Measurements from ENCODE around the gene PSMD1. TPM values are rescaled to one million over a fixed set of nuclear protein-coding genes. Genes with fewer than 3 reads are reported as not detected.

Gene PSMD1
- polyA plus RNA-seq, 2 donors, result 18.0 to 38.6 TPM

DNA sequence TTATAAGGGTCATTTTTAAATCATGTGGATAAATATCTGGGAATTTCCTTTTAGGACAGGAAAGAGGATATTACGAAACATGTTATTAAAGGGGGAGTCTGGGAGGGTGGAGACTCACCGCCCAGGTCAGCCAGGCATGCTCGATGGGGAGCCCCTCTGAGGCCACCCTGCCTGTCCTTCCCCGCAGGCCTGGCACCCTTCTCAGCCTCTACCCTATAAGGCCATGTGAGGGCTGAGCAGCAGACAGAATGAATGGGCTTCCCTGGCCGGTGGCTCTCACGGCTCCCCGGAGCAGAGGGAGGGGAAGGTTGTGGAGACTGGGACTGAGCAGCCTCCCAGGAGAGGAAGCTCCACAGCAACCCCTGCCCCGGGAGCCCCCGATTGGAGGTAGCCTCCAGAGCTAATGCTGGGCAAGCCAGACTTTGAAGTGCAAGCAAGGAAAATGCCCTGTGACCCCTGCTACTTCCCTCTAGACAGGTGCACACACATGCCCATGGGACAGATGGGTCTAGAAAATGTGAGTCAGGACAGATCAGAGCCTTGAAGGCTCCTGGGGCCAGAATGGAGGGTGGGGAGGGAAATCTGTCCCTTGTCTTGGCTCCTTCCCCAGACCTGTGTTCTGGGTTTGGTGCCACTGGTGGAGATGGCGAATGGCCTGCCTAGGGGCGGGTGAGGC, 128.5 kb downstream of the PSMD1 start:
- no peaks in the 10 kb centered on the region for H3K9me3 ChIP-seq (ENCODE audit: control insufficient read depth in 2 of 2, insufficient read depth in 1 of 2, low read depth in 1 of 2, low read length in 1 of 2)
- 71 to 76% methylated on average over 11 of the region's 11 CpGs for WGBS, 2 donors
- H3K4me1 ChIP-seq (ENCODE audit: control insufficient read depth in 2 of 2, insufficient read depth in 2 of 2, low read length in 1 of 2), result no peaks in the 10 kb centered on the region
- no peaks in the 10 kb centered on the region for H3K36me3 ChIP-seq (ENCODE audit: control insufficient read depth in 2 of 2, insufficient read depth in 2 of 2, low read length in 1 of 2)
- H3K27me3 ChIP-seq (ENCODE audit: control insufficient read depth in 1 of 2, insufficient read depth in 2 of 2, low read length in 2 of 2), result no peaks in the 10 kb centered on the region
- no peak overlapping the region for H3K27ac ChIP-seq (ENCODE audit: low read depth in 2 of 2, low read length in 1 of 2)
- no peak overlapping the region for H3K4me3 ChIP-seq (ENCODE audit: low read depth in 1 of 2, low read length in 2 of 2)

DNA sequence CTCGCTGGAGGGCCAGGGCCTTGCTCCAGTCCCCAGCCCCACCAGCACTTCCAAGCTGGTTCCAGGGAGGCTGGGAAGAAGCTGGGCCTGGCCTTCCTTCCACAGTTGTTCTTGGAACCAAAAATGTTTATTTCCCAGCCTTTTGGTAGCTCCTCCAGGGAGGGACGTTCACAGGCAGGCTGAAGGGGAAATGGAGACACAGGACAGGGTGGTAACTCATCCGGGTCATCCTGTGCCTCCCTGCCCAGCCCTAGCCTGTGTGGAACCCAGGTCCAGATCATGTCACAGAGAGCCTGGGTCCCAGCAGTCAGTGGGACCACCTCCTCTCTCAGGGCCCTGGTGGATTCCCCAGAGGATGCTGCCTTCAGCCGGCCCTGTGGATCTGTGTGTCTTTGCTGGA, 129.2 kb downstream of the PSMD1 start:
- H3K4me3 ChIP-seq (ENCODE audit: low read depth in 1 of 2, low read length in 2 of 2), result no peak overlapping the region
- peaks cover 0 to 4% of the 10 kb centered on the region in 2 donors for H3K4me1 ChIP-seq (ENCODE audit: control insufficient read depth in 2 of 2, insufficient read depth in 2 of 2, low read length in 1 of 2)
- 59 to 66% methylated on average over 4 of the region's 4 CpGs for WGBS, 2 donors
- H3K9me3 ChIP-seq (ENCODE audit: control insufficient read depth in 2 of 2, insufficient read depth in 1 of 2, low read depth in 1 of 2, low read length in 1 of 2), result no peaks in the 10 kb centered on the region
- H3K27me3 ChIP-seq (ENCODE audit: control insufficient read depth in 1 of 2, insufficient read depth in 2 of 2, low read length in 2 of 2), result no peaks in the 10 kb centered on the region
- H3K27ac ChIP-seq (ENCODE audit: low read depth in 2 of 2, low read length in 1 of 2), result no peak overlapping the region
- no peaks in the 10 kb centered on the region for H3K36me3 ChIP-seq (ENCODE audit: control insufficient read depth in 2 of 2, insufficient read depth in 2 of 2, low read length in 1 of 2)

DNA sequence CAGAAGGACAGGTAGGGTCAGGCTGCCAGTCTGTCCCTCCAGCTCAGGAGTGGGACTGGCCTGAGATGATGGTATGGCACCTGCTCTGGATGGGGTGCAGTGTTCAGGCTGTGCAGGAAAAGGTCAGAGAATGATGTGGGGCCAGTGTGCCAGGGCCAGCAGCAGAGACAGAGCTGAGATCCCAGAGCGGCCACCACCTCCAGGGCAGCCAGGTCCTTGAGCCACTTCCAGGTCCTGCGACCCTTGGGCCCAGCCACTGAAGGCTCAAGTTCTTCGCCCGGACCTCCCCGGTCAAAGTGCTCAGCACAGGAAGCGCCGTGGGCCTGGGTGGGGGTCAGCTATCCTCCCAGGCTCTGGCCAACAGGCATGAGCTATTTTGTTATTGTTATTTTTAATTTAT, 129.7 kb downstream of the PSMD1 start:
- H3K27ac ChIP-seq (ENCODE audit: low read depth in 2 of 2, low read length in 1 of 2), result no peak overlapping the region

DNA sequence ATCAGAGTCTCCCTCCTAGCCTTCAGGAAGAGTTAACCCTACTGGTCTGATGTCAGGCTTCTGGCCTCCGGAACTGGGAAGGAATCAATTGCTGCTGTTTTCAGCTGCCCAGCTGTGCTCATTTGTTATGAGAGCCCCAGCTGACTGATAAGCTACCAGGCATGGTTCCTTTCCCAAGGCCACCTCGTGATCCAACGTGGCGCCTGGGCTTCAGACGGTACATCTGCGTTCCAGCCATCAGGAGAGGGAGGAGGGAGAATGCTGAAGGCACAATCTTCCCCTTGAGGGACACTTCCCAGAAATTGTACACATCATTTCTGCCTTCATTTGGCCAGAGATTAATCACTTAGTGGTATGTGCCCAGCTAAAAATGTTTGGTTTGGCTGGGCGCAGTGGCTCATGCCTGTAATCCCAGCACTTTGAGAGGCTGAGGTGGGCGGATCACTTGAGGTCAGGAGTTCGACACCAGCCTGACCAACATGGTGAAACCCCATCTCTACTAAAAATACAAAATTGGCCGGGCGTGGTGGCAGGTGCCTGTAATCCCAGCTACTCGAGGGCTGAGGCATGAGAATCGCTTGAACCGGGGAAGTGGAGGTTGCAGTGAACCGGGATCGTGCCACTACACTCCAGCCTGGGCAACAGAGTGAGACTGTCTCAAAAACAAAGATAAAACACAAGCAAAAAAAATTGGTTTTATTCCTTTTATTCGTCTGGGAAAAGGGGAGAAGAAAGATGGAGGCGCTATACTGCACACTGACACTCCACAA, 131.3 kb downstream of the PSMD1 start:
- H3K36me3 ChIP-seq (ENCODE audit: control insufficient read depth in 2 of 2, insufficient read depth in 2 of 2, low read length in 1 of 2), result no peaks in the 10 kb centered on the region
- H3K27me3 ChIP-seq (ENCODE audit: control insufficient read depth in 1 of 2, insufficient read depth in 2 of 2, low read length in 2 of 2), result no peaks in the 10 kb centered on the region
- 58 to 61% methylated on average over 18 of the region's 18 CpGs for WGBS, 2 donors

More for the DNA sequence above, 129.7 kb downstream of the PSMD1 start:
- Histone ChIP-seq H3K4me1 (ENCODE audit: control insufficient read depth in 2 of 2, insufficient read depth in 2 of 2, low read length in 1 of 2) (peaks cover 0 to 4% of the 10 kb centered on the region in 2 donors), H3K4me3 (ENCODE audit: low read depth in 1 of 2, low read length in 2 of 2) (no peak overlapping the region), H3K36me3 (ENCODE audit: control insufficient read depth in 2 of 2, insufficient read depth in 2 of 2, low read length in 1 of 2) (no peaks in the 10 kb centered on the region), H3K27me3 (ENCODE audit: control insufficient read depth in 1 of 2, insufficient read depth in 2 of 2, low read length in 2 of 2) (no peaks in the 10 kb centered on the region), H3K9me3 (ENCODE audit: control insufficient read depth in 2 of 2, insufficient read depth in 1 of 2, low read depth in 1 of 2, low read length in 1 of 2) (no peaks in the 10 kb centered on the region)
- WGBS, 2 donors, result 87 to 90% methylated on average over 7 of the region's 7 CpGs

DNA sequence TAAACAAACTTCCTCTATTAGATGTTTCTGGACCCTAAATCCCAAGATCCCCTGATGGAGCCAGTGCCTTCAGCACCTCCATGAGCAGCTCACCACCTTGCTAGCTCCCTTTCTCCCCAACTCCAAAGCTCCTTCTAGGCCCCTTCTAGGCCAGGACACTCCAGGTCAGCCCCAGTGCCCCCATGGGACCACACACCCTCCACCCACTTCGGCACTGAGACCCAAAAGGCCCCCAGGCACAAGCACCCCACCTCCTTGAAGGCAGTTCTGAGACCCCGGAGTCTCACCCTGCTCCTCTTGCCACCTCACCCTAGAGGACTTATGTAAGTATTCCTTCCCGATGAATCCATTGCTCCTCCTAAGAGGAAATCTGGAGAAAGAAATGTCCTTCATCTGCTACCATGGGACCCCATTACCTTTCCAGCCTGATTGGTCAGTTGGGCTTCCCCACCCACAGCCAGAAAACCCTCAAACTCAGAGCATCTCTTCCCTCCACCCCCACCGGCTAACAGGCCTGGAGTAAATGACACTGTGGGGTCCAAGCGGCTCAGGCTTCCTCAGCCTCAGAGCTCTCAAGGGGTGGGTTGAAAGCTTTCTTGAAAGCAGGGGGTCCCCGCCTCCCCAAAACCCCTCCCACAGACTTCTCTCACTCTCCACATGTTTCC, 132.0 kb downstream of the PSMD1 start:
- no peaks in the 10 kb centered on the region for H3K27me3 ChIP-seq (ENCODE audit: control insufficient read depth in 1 of 2, insufficient read depth in 2 of 2, low read length in 2 of 2)
- H3K9me3 ChIP-seq (ENCODE audit: control insufficient read depth in 2 of 2, insufficient read depth in 1 of 2, low read depth in 1 of 2, low read length in 1 of 2), result no peaks in the 10 kb centered on the region
- H3K27ac ChIP-seq (ENCODE audit: low read depth in 2 of 2, low read length in 1 of 2), result no peak overlapping the region
- WGBS, 2 donors, result 88 to 90% methylated on average over 6 of the region's 6 CpGs
- H3K36me3 ChIP-seq (ENCODE audit: control insufficient read depth in 2 of 2, insufficient read depth in 2 of 2, low read length in 1 of 2), result no peaks in the 10 kb centered on the region
- H3K4me1 ChIP-seq (ENCODE audit: control insufficient read depth in 2 of 2, insufficient read depth in 2 of 2, low read length in 1 of 2), result peaks cover 0 to 4% of the 10 kb centered on the region in 2 donors
- H3K4me3 ChIP-seq (ENCODE audit: low read depth in 1 of 2, low read length in 2 of 2), result no peak overlapping the region

More for the DNA sequence above, 131.3 kb downstream of the PSMD1 start:
- no peak overlapping the region for H3K4me3 ChIP-seq (ENCODE audit: low read depth in 1 of 2, low read length in 2 of 2)
- no peak overlapping the region for H3K27ac ChIP-seq (ENCODE audit: low read depth in 2 of 2, low read length in 1 of 2)
- H3K9me3 ChIP-seq (ENCODE audit: control insufficient read depth in 2 of 2, insufficient read depth in 1 of 2, low read depth in 1 of 2, low read length in 1 of 2), result no peaks in the 10 kb centered on the region
- peaks cover 0 to 4% of the 10 kb centered on the region in 2 donors for H3K4me1 ChIP-seq (ENCODE audit: control insufficient read depth in 2 of 2, insufficient read depth in 2 of 2, low read length in 1 of 2)

DNA sequence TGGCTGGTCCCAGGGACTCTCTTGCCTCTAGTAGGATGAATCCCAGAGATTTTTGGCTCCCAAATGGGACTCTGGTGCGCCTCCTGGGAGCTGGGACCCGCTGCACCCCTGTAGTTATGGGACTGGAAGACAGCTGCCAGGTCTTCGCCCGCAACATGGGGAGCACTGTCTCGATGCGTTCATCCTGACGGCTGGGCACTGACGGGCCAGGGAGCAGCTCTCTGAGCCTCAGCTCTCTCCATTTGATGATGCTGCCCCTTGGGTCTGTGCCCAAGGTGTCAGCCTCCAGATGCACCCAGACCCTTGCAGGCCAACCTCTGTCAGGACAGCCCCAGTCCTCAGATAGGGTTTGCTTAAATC, 132.5 kb downstream of the PSMD1 start:
- no peaks in the 10 kb centered on the region for H3K36me3 ChIP-seq (ENCODE audit: control insufficient read depth in 2 of 2, insufficient read depth in 2 of 2, low read length in 1 of 2)
- H3K27ac ChIP-seq (ENCODE audit: low read depth in 2 of 2, low read length in 1 of 2), result no peak overlapping the region
- H3K4me1 ChIP-seq (ENCODE audit: control insufficient read depth in 2 of 2, insufficient read depth in 2 of 2, low read length in 1 of 2), result peaks cover 0 to 4% of the 10 kb centered on the region in 2 donors
- no peaks in the 10 kb centered on the region for H3K27me3 ChIP-seq (ENCODE audit: control insufficient read depth in 1 of 2, insufficient read depth in 2 of 2, low read length in 2 of 2)
- WGBS, 2 donors, result 91 to 93% methylated on average over 8 of the region's 8 CpGs
- H3K4me3 ChIP-seq (ENCODE audit: low read depth in 1 of 2, low read length in 2 of 2), result no peak overlapping the region
- no peaks in the 10 kb centered on the region for H3K9me3 ChIP-seq (ENCODE audit: control insufficient read depth in 2 of 2, insufficient read depth in 1 of 2, low read depth in 1 of 2, low read length in 1 of 2)

DNA sequence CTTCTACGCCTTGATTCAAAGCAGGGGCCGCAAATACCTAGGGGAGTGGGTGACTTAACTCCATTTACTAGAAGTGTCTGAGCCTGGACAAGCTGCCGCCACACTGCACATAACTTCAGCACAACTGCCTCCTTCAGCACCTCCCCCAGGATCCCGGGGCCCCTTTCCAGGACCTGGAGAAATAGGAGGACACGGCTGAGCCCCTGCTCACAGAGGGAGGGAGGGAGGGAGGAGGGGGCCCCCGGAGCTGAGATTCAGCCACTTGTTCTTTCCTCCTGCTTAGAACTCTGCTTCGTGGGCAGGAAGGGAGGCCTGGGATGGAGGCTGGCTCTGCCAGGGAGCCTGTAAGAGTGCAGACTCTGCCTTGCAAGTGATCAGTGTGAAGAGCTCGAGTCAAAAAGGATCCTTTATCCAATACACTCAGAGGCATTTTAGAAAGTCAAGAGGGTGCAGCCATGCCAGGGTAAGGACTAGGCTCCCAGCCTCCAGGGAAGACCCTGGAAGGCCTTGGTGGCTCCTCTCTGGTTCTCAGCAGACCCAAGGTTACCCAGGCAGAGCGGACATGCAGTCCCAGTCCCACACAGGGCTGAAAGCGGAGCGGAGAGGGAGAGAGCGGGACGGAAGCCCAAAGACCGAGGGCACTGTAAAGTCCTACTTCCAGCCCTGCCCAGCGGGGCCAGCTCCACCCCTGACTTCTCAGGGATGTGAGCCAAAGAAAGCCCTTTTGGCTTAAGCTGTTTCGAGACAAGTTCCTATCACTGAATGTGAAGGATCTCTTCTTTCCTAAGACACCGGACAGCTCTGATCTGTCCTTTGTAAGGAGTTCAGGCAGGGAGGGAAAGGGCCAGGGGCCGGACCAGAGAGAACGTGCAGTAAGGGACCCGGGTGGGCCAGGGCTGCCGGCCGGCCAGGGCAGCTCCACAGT, 133.2 kb downstream of the PSMD1 start:
- H3K4me1 ChIP-seq (ENCODE audit: control insufficient read depth in 2 of 2, insufficient read depth in 2 of 2, low read length in 1 of 2), result peaks cover 0 to 4% of the 10 kb centered on the region in 2 donors
- peak overlapping the region in 1 of 2 donors; percentile 15 for H3K4me3 ChIP-seq (ENCODE audit: low read depth in 1 of 2, low read length in 2 of 2)
- H3K27ac ChIP-seq (ENCODE audit: low read depth in 2 of 2, low read length in 1 of 2), result peak overlapping the region; percentile 68 to 84
- 57 to 60% methylated on average over 21 to 22 of the region's 22 CpGs for WGBS, 2 donors
- no peaks in the 10 kb centered on the region for H3K9me3 ChIP-seq (ENCODE audit: control insufficient read depth in 2 of 2, insufficient read depth in 1 of 2, low read depth in 1 of 2, low read length in 1 of 2)
- H3K27me3 ChIP-seq (ENCODE audit: control insufficient read depth in 1 of 2, insufficient read depth in 2 of 2, low read length in 2 of 2), result no peaks in the 10 kb centered on the region
- H3K36me3 ChIP-seq (ENCODE audit: control insufficient read depth in 2 of 2, insufficient read depth in 2 of 2, low read length in 1 of 2), result no peaks in the 10 kb centered on the region

DNA sequence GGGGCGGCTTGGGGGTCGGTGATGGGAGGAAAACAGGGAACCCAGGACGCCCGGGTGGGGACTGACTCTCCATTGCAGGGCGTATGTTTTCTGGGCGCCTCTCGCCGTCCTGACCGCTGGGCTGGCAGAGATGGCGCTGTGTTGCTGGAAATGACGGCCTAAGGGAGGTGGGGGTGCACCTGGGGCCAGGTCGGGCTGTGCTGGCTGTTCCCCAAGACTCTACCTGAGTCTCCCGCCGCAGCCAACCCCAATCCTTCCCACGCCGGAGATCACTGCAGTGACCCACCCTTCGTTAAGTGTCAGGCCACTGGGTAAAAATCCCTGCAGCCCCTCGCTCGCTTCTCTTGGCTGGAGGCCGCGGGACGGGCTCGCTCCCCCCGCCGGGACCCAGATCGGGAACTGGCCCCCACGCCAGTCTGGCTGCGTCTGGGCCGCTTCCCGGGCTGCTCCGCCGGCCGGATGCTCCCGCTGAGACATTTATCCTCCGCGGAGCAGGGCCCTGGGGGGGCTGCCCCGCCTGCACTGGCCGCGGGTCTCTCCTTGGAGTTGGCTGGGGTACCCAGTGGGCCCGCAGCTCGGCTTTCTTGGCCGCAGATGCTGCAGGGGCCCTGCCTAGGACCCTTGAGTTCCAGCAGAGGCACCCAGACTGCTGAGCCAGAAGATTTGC, 134.0 kb downstream of the PSMD1 start:
- Histone ChIP-seq H3K27me3 (ENCODE audit: control insufficient read depth in 1 of 2, insufficient read depth in 2 of 2, low read length in 2 of 2) (no peaks in the 10 kb centered on the region), H3K36me3 (ENCODE audit: control insufficient read depth in 2 of 2, insufficient read depth in 2 of 2, low read length in 1 of 2) (no peaks in the 10 kb centered on the region), H3K9me3 (ENCODE audit: control insufficient read depth in 2 of 2, insufficient read depth in 1 of 2, low read depth in 1 of 2, low read length in 1 of 2) (no peaks in the 10 kb centered on the region), H3K27ac (ENCODE audit: low read depth in 2 of 2, low read length in 1 of 2) (peak overlapping the region; percentile 68 to 84), H3K4me1 (ENCODE audit: control insufficient read depth in 2 of 2, insufficient read depth in 2 of 2, low read length in 1 of 2) (peaks cover 0 to 4% of the 10 kb centered on the region in 2 donors), H3K4me3 (ENCODE audit: low read depth in 1 of 2, low read length in 2 of 2) (peak overlapping the region in 1 of 2 donors; percentile 24)
- 9 to 13% methylated on average over 36 to 42 of the region's 42 CpGs for WGBS, 2 donors

Measured in esophagus (tissue), 2 donors.